UCSD-AML1 (cell line): ENCODE measurements around the gene MICAL3.
"Not testable (repeated sequence)": the region's sequence is repeated elsewhere in the genome, so short reads cannot be mapped to it uniquely, and the experiment has no call there.

Source experiments
- DNase-seq: peaks from one replicate; lab custom pipeline; 2025; ENCODE audit not compliant: unreplicated experiment; lab: John Stamatoyannopoulos, UW

The MICAL3 gene

GRCh38 chr22:18034076-18034475 is 9.7 kb upstream of the MICAL3 start:
- no peak for DNase-seq

DNA sequence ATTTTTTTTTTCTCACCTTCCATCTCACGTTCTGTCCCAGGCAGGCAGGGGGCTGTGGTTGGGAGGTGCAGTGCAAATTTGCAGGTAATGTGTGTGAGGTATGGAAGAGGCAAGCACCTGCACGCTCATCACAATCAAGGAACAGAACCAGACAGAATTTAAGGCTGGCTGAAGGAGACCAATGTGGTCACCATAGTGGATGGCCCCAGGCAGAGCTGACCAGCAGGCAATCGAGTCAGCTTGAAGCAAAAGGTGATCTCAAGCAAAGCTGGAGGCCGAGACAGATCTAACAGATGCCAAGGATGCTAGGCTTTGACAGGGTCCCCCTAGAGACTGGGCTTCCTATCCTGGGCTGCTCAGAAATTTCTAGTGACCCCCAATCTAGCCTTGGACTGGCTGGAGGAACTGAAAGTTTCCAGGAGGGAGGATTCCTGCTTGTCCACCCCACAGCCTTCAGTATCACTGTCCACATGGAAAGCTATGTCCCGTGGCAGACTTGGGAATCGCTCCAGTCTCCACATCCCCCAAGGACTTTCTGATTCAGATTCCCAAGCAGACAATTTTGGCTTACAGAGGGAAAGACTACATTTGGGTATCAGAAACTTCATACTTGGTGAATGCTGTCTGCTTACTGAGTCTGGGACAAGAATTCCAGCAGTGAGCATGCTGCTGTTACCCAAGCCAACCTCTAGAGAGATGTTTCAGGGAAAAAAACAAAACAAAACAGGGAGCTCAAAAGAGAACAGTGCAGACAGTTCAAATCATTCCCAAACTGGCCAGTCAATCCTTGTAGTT is 9.0 kb upstream of the MICAL3 start:
- DNase-seq, result no peak

GRCh38 chr22:18032455-18033101 is 8.2 kb upstream of the MICAL3 start:
- no peak for DNase-seq

- peak; percentile 22 for DNase-seq
Observed at GRCh38 chr22:18031695-18032454, 7.5 kb upstream of the MICAL3 start.

DNA sequence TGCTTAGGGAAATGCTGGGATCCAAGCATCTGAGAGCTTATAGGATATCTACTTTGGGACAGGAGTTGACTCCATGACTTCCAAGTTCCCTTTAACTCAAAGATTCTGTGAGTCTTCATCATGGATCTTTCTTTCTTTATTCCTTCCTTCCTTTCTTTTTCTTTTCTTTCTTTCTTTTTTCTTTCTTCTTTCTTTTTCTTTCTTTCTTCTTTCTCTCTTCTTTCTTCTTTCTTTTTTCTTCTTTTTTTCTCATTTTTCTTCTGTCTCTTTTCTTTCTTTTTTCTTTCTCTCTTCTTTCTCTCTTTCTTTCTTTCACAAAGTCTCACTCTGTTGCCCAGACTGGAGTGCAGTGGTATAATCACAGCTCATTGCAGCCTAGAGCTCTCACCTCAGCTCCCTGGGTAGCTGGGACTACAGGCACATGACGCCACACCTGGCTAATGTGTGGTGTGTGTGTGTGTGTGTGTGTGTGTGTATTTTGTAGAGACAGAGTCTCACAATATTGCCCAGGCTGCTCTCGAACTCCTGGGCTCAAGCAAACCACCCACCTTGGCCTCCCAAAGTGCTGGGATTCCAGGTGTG is 5.4 kb upstream of the MICAL3 start:
- no peak for DNase-seq

DNA sequence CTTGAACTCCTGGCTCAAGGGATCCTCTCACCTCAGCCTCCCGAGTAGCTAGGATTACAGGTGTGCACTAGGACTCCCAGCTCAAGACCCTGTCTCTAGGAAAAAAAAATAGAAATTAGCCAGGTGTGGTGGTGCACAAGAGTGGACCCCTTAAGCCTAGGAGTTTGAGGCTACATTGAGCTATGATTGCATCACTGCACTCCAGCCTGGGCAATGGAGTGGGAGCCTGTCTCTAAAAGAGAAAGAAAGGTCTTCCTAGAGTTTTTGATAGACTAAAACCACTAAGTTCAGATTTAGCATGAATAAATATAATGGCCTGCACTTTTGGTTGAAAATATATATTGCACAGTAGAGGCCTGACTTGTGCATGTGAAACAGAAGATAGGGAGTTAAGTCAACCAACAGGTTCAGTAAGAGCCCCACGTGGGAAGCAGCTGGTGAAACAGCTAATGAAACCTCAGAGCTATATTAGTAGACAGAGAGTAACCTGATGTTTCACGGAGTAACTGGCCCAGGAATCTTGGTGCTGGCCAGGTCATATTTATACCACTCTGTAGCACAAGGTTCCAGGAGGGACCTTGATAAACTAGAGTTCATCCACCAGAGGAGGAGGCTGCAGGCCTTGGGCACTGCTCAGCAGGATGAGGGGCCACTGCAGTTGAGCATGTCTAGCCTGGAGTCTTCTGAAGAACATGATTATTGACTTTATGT is 4.6 kb upstream of the MICAL3 start:
- no peak for DNase-seq

DNA sequence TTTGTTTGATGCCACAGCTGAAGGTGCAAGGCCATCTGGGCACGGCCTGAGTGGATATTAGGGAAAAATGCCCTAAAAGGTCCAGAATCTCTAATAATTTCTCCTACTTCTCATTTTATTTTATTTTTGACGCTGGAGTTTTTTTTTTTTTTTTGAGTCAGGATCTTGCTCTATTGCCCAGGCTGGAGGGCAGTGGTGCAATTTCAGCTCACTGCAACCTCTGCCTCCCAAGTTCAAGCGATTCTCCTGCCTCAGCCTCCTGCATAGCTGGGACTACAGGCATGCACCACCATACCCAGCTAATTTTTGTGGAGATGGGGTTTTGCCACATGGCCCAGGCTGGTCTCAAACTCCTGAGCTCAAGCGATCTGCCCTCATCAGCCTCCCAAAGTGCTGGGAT is 1.5 kb upstream of the MICAL3 start:
- DNase-seq, result not testable (repeated sequence)

DNA sequence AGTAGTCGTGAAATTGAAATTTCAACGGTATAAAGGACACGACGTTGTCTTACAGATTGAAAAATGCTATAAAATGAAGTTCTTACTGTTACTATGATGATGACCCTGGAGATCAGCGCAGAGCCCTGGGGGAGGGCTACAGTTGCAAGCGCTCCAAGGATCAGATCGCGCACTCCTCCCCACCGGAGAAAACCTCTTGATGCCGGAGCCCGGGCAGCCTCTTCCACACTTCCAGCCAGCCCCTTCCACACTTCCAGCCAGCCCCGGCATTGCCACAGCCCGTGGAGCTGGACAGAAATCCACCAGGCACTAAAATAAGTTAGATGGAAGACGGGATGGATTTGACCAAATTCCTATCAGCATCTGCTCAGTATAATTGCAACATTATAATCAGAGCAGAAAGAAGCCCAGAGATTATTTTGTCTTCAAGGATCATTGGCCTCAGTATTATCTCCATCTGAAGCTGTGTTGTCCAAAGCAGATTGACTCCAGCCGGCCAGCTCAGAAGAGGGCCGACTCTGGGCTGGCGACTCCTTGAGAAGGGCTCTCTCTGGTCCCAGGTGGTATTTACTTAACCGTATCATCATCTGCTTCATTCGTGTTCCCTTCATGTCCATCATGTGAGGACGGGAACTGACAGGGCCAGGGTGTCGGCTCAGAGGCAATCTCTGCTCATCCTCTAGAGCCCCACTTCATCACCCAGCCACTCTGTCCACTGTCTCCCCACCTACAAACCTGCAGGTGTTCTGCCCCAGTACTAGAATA is 777 bp upstream of the MICAL3 start:
- DNase-seq, result no peak

DNA sequence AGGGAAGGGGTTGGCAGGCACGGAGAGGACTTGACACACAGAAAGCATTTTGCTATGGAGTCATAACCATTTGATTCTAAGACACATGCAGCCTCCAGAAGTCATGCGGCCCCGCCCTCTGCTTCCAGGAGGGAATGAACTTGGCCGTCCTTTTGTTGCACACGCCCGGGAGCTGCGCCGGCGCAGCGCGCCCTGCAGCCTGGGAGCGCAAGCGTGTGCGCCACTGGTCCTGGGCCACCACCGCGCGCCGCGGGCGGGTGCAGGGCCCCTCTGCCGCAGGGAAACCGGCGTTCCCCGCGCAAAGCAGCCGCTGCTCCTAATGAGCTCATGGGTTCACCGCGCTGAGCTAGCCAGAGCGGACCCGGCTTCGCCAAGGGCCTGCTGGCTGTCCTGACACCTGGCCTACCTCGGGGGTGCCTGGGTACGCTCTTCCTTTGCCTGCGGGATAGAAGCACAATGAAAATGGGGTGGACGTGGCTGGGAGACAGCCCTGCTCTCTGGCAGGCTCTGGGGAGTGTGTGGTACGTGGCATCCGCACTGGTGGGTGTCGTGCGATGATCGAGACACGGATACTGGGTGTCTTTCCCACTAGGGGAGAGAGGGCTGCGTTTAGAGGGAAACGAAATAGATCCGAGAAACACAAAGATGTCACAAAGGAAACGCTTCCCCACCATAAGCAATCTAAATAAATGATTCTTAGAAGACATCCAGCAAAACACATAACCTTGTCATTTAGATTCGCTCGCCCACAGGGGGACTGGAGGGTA is 669 bp downstream of the MICAL3 start:
- DNase-seq, result peak; percentile 61

DNA sequence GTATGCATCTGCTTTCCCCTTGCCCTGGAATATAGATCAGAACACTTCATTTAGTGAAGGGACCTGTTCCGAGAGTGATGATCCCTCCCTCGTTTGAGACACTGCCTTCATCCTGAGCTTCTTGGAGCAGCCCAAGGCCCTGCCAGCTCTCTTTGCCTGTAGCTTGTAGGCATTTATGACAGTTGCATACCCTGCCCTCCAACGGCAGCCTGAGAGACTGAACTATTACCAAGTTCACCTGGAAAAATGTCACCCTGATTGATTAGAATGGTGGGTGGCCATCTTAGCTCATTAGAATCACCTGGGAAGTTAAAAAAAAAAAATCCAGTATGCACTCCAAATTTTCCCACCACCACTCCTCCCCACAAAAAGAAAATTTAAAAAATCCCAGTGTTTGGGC is 1.5 kb downstream of the MICAL3 start:
- DNase-seq, result no peak

- no peak for DNase-seq
Observed at GRCh38 chr22:18021431-18021830, 2.9 kb downstream of the MICAL3 start.

DNA sequence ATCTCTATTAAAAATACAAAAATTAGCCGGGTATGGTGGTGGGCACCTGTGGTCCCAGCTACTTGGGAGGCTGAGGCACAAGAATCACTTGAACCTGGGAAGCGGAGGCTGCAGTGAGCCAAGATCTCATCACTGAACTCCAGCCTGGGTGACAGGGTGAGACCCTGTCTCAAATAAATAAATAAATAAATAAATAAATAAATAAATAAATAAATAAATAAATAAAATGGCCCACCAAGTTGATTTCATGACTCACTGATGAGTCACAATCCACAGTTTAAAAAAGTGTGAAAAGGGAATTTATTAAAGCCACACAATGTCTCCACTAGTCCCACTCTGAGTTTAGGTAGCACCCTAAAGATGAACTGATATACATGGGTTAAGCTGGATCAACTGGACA is 3.6 kb downstream of the MICAL3 start:
- DNase-seq, result not testable (repeated sequence)

DNA sequence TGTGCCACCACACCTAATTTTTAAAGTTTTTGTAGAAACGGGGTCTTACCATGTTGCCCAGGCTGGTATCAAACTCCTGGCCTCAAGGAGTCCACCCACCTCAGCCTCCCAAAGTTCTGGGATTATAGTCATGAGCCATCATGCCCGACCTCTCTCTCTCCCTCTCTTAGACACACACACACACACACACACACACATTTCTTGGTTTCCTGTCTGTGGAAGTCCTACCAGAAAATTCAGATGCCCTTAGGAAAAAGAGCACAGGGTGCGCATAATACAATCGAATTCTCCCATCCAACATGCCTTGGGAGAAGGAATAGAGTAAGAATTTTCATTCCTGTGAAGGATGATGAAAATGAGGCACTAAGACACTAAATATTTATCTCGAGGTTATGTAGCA is 10.4 kb downstream of the MICAL3 start:
- DNase-seq, result no peak

DNA sequence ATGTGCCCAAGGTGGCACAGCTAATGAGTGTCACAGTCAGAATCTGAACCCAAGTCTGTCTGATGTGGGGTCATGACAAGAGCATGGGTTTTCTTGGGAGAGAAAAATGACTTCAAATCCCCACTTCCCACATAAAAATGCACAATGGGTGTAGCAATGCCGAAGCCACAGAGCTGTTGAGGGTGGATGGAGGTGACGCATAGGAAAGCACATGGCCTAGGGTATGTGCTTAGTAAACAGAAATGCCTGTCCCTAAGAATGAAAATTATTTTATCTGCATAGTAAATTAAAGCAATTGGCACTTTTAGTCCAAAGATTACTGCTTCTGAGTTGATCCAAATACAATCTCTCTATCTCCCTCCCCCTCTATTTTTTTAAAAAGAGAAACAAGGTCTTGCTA is 10.9 kb downstream of the MICAL3 start:
- no peak for DNase-seq

DNA sequence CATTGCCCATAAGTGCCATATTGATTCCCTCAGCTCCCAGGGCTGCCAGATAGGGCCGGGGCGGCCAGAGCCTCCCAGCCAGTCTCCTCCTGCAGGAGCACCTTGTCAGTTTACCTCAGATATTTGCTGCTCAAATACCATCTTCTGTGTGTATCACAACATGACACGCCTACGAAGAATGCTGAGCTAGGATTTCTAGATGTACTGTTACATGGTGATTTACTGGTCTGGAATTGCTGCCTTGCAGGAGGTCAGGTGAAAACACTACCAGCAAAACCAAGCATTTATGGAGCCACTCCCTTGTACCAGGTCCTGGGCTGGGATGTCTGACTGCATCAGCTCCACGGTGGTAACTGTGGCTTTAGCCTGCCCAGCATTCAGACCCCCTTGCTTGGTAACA is 11.8 kb downstream of the MICAL3 start:
- no peak for DNase-seq

DNA sequence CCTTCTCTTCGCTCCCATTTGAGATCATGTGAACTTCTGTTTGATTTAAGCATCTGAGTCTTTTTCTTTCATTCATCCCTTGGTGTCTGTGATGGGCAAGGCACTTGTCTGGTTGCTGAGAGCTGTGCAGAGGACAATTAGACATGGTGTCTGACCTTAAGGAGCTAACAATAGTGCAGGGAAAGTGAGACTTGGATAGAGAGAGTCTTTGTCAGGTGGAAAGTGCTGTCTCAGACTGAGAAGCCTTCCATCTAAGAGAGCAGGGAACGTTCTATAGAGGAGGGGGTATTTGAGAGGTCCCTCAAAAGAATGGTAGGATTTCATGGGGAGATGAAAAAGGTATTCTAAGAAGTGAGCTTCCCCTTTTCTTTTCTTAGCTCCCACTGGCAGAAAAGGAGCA is 14.1 kb downstream of the MICAL3 start:
- DNase-seq, result no peak

GRCh38 chr22:18008136-18008535 is 16.2 kb downstream of the MICAL3 start:
- DNase-seq, result no peak

DNA sequence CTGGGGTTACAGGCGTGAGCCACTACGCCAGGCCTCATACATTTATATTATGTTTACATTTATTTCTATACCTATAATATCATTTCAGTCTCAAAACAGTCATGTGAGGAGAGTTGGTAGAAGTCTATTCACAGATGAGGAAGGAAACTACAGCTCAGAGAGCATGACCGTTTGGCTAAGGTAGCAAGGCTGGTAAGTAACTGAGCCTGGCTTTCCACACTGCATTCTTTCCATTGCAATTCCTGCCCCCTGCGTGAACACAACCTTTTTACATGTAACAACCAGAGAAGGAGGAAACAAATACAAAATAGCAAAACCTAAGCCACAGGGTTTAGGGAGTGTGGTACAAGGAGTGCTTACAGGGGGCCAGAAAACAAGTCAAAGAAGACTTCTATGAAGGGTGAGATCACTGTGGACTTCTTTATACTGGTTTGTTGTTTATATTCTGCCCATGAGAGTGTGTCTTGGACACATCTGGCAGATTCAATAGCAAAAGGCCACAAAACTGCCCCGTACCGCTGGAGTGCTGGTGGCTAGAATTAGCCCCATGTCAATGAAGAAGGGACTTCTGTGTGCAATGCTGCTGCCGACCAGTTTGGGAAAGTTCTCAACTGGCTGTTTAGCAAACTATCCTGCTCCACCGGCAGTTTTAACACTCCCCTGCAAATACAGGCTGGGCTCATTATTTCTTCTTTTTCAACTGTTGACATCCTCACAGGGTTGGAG is 19.0 kb downstream of the MICAL3 start:
- DNase-seq, result no peak

GRCh38 chr22:18001894-18002315 is 22.5 kb downstream of the MICAL3 start:
- DNase-seq, result not testable (repeated sequence)
